Body of pancreas (tissue), 4 donors: Measurements from ENCODE around the gene TMPRSS11E. TPM values are rescaled to one million over a fixed set of nuclear protein-coding genes. Genes with fewer than 3 reads are reported as not detected.

Source experiments
- ATAC-seq: fragments of 150-250 bp; one replicate; pipeline ENCODE4 v1.9.1; 2016
- DNase-seq, 4 donors: peaks; one replicate each; pipeline ENCODE4 v3.0.0-alpha.2; 2019
- H3K27ac ChIP-seq, 4 donors: fragments of 200-600 bp; sonication (generic); 1 replicate in 3 of 4; 2 replicates in 1 of 4; pipeline versions ENCODE4 v1.5.1 to v1.6.1; 2016 to 2019; ENCODE audit warnings: mild to moderate bottlenecking in 1 of 4, mixed read lengths in 1 of 4, moderate library complexity in 1 of 4
- H3K27me3 ChIP-seq, 2 donors: fragments of 200-600 bp; sonication (generic); one replicate each; pipeline ENCODE4 v1.6.0; 2016; ENCODE audit warnings: mild to moderate bottlenecking in 1 of 2
- H3K36me3 ChIP-seq, 2 donors: fragments of 200-600 bp; sonication (generic); replicated peaks in 1 of 2; 2 replicates each; pipeline ENCODE4 v1.5.1; 2016; ENCODE audit warnings: low read depth in 2 of 2; ENCODE audit not compliant: insufficient read depth in 1 of 2
- H3K4me1 ChIP-seq: fragments of 200-600 bp; sonication (generic); one replicate; pipeline ENCODE4 v1.6.0; 2016
- H3K4me3 ChIP-seq, 2 donors: fragments of 200-600 bp; sonication (generic); 1 replicate in 1 of 2; 2 replicates in 1 of 2; pipeline ENCODE4 v1.5.1; 2016 to 2019
- H3K9me3 ChIP-seq, 3 donors: fragments of 200-600 bp; sonication (generic); 1 replicate in 2 of 3; 2 replicates in 1 of 3; pipeline ENCODE4 v1.5.1; 2016
- CTCF ChIP-seq, 7 experiments: fragments of 450-650 bp in 4 of 7; fragments of 200-600 bp in 3 of 7; sonication (generic) in 3 of 7; IDR thresholded peaks; one replicate each; pipeline ENCODE4 v1.5.1; 2016 to 2019; ENCODE audit warnings: antibody characterized with exemption in 7 of 7
- POLR2A ChIP-seq, 3 donors: fragments of 450-650 bp; IDR thresholded peaks; one replicate each; pipeline ENCODE4 v1.6.1; 2016; ENCODE audit warnings: antibody characterized with exemption in 3 of 3, mild to moderate bottlenecking in 2 of 3
- WGBS, 2 donors: methylation state at CpG; one replicate each; pipeline ENCODE4 v1.1.5; 2017; 5-methylcytosine and 5-hydroxymethylcytosine counted together
- intact Hi-C: fragments of 100-400 bp; cut with DNase I; formaldehyde crosslinking; loops from one replicate; pipeline ENCODE4 v1.15.1; 2023
- total RNA-seq, 2 donors: library from RNA; depleted of rRNA; stranded (reverse); fragments of >200 nt; gene quantifications; one replicate each; pipeline ENCODE4 v1.1.0, GENCODE V29; 2016

Gene TMPRSS11E
- total RNA-seq, 2 donors from 2014 or later, result 0.78 to 0.99 TPM

GRCh38 chr4:68461790-68462189, 14.5 kb downstream of the TMPRSS11E start:
- intact Hi-C loops, result no loop called here
- Histone ChIP-seq H3K4me3 (no peak overlapping the region), H3K27ac (no peak overlapping the region), H3K4me1 (no peaks in the 10 kb centered on the region), H3K9me3 (no peaks in the 10 kb centered on the region), H3K36me3 (no peaks in the 10 kb centered on the region), H3K27me3 (no peaks in the 10 kb centered on the region)
- TF ChIP-seq POLR2A (IDR thresholded peaks at IDR 0.05), result no peak
- TF ChIP-seq CTCF (IDR thresholded peaks at IDR 0.05), result no peak
- DNase-seq (no peak), ATAC-seq (no peak)
- 89% methylated on average over 3 of the region's 3 CpGs for WGBS, 2 donors

- Histone ChIP-seq H3K27me3 (no peaks in the 10 kb centered on the region), H3K4me3 (no peak overlapping the region), H3K27ac (no peak overlapping the region), H3K4me1 (no peaks in the 10 kb centered on the region), H3K9me3 (no peaks in the 10 kb centered on the region), H3K36me3 (no peaks in the 10 kb centered on the region)
- DNase-seq (no peak), ATAC-seq (no peak)
- intact Hi-C loops, result no loop called here
- 89 to 91% methylated on average over 2 of the region's 2 CpGs for WGBS, 2 donors
- no peak for TF ChIP-seq POLR2A (IDR thresholded peaks at IDR 0.05)
- TF ChIP-seq CTCF (IDR thresholded peaks at IDR 0.05), result no peak
These were observed 15.4 kb downstream of the TMPRSS11E start for GRCh38 chr4:68462691-68463090.

- H3K4me3 ChIP-seq, result no peak overlapping the region
- no peak overlapping the region for H3K27ac ChIP-seq
- H3K36me3 ChIP-seq, result no peaks in the 10 kb centered on the region
- H3K27me3 ChIP-seq, result no peaks in the 10 kb centered on the region
- H3K4me1 ChIP-seq, result no peaks in the 10 kb centered on the region
- no peak for ATAC-seq
- no peaks in the 10 kb centered on the region for H3K9me3 ChIP-seq
- no peak for TF ChIP-seq POLR2A (IDR thresholded peaks at IDR 0.05)
- no peak for TF ChIP-seq CTCF (IDR thresholded peaks at IDR 0.05)
- 37 to 38% methylated on average over 2 of the region's 2 CpGs for WGBS, 2 donors
- intact Hi-C loops, result no loop called here
- no peak for DNase-seq
These were observed 16.5 kb downstream of the TMPRSS11E start for GRCh38 chr4:68463796-68464195.

GRCh38 chr4:68465058-68465457, 17.8 kb downstream of the TMPRSS11E start:
- DNase-seq, result no peak
- WGBS, 2 donors, result 72 to 87% methylated on average over 1 of the region's 1 CpG

More at GRCh38 chr4:68465058-68465457, 17.8 kb downstream of the TMPRSS11E start:
- TF ChIP-seq POLR2A (IDR thresholded peaks at IDR 0.05), result no peak
- TF ChIP-seq CTCF (IDR thresholded peaks at IDR 0.05), result no peak
- no peak for ATAC-seq
- Histone ChIP-seq H3K9me3 (no peaks in the 10 kb centered on the region), H3K27me3 (no peaks in the 10 kb centered on the region), H3K4me1 (no peaks in the 10 kb centered on the region), H3K4me3 (no peak overlapping the region), H3K36me3 (no peaks in the 10 kb centered on the region), H3K27ac (no peak overlapping the region)
- intact Hi-C loops, result no loop called here
